M059J (cell line): Measurements from ENCODE around the gene MLYCD. TPM values are rescaled to one million over a fixed set of nuclear protein-coding genes. Genes with fewer than 3 reads are reported as not detected.

ENCODE experiments used
- DNase-seq: peaks from one replicate; pipeline ENCODE4 v3.0.0-alpha.2; 2012; ENCODE audit warnings: low read depth
- total RNA-seq: library from RNA; depleted of rRNA; stranded (reverse); fragments of >200 nt; shearing (Covaris generic); gene quantifications from 2 replicates; pipeline ENCODE4 v1.2.3, GENCODE V29; 2014

The MLYCD gene
- total RNA-seq, 1 experiment from 2014 or later, result 2.0 TPM

- DNase-seq, result peak; percentile 54
Measured at GRCh38 chr16:83899272-83899897, 470 bp downstream of the MLYCD start.

- no peak for DNase-seq
Measured at GRCh38 chr16:83899978-83900377, 1.1 kb downstream of the MLYCD start.

GRCh38 chr16:83900571-83900970, 1.7 kb downstream of the MLYCD start:
- DNase-seq, result no peak

- no peak for DNase-seq
Measured at GRCh38 chr16:83901101-83901500, 2.2 kb downstream of the MLYCD start.

- DNase-seq, result no peak
Measured at GRCh38 chr16:83903751-83904150, 4.8 kb downstream of the MLYCD start.

- DNase-seq, result no peak
Measured at GRCh38 chr16:83906683-83907082, 7.8 kb downstream of the MLYCD start.

GRCh38 chr16:83907111-83907510, 8.2 kb downstream of the MLYCD start:
- no peak for DNase-seq

- DNase-seq, result no peak
Measured at GRCh38 chr16:83907631-83908250, 8.8 kb downstream of the MLYCD start.

- DNase-seq, result no peak
Measured at GRCh38 chr16:83908798-83909197, 9.9 kb downstream of the MLYCD start.

GRCh38 chr16:83911290-83911689, 12.4 kb downstream of the MLYCD start:
- no peak for DNase-seq

GRCh38 chr16:83912519-83913244, 13.8 kb downstream of the MLYCD start:
- no peak for DNase-seq

- no peak for DNase-seq
Measured at GRCh38 chr16:83913245-83913633, 14.3 kb downstream of the MLYCD start.

- DNase-seq, result no peak
Measured at GRCh38 chr16:83914091-83914710, 15.3 kb downstream of the MLYCD start.

- DNase-seq, result no peak
Measured at GRCh38 chr16:83915081-83915480, 16.2 kb downstream of the MLYCD start.

- no peak for DNase-seq
Measured at GRCh38 chr16:83915491-83915890, 16.6 kb downstream of the MLYCD start.

GRCh38 chr16:83917152-83918120, 18.5 kb downstream of the MLYCD start:
- no peak for DNase-seq

GRCh38 chr16:83920894-83921491, 22.1 kb downstream of the MLYCD start:
- DNase-seq, result no peak

GRCh38 chr16:83923581-83924365, 24.9 kb downstream of the MLYCD start:
- DNase-seq, result no peak

- no peak for DNase-seq
Measured at GRCh38 chr16:83924686-83925085, 25.8 kb downstream of the MLYCD start.
